Peyer's patch (tissue), 4 donors: ENCODE data around the gene LAMC1. TPM values are rescaled to one million over a fixed set of nuclear protein-coding genes. Genes with fewer than 3 reads are reported as not detected.
A peak's percentile ranks its signal among the peaks of the same experiment; 100 is the strongest.
"Not testable (repeated sequence)": the region's sequence is repeated elsewhere in the genome, so short reads cannot be mapped to it uniquely, and the experiment has no call there.

ENCODE experiments used
- DNase-seq, 3 donors: peaks; one replicate each; pipeline ENCODE4 v3.0.0-alpha.2; 2017 to 2019
- H3K27ac ChIP-seq, 4 donors: fragments of 200-600 bp; sonication (generic); one replicate each; pipeline ENCODE4 v1.5.1; 2016 to 2019
- H3K27me3 ChIP-seq, 2 donors: fragments of 200-600 bp; sonication (generic); one replicate each; pipeline ENCODE4 v1.5.1; 2019
- H3K36me3 ChIP-seq, 3 donors: fragments of 200-600 bp; sonication (generic); one replicate each; pipeline ENCODE4 v1.5.1; 2016 to 2019
- H3K4me1 ChIP-seq, 4 donors: fragments of 200-600 bp; sonication (generic); one replicate each; pipeline ENCODE4 v1.5.1; 2016 to 2019
- H3K4me3 ChIP-seq, 4 donors: fragments of 200-600 bp; sonication (generic); 1 replicate in 3 of 4; 2 replicates in 1 of 4; pipeline ENCODE4 v1.5.1; 2016 to 2019; ENCODE audit warnings: mild to moderate bottlenecking in 1 of 4
- H3K9me3 ChIP-seq, 4 donors: fragments of 200-600 bp; sonication (generic); one replicate each; pipeline ENCODE4 v1.5.1; 2016 to 2019; ENCODE audit warnings: mild to moderate bottlenecking in 1 of 4
- CTCF ChIP-seq, 6 experiments: fragments of 450-650 bp in 4 of 6; fragments of 200-600 bp in 2 of 6; sonication (generic) in 1 of 6; IDR thresholded peaks; one replicate each; pipeline ENCODE4 v1.5.1; 2017 to 2019; ENCODE audit warnings: antibody characterized with exemption in 6 of 6, mild to moderate bottlenecking in 3 of 6, moderate library complexity in 1 of 6
- POLR2A ChIP-seq, 2 donors: fragments of 450-650 bp; IDR thresholded peaks; one replicate each; pipeline ENCODE4 v1.5.1; 2017; ENCODE audit warnings: antibody characterized with exemption in 2 of 2, mild to moderate bottlenecking in 2 of 2, moderate library complexity in 2 of 2
- total RNA-seq, 4 donors: library from RNA; depleted of rRNA; stranded (reverse); fragments of >200 nt; gene quantifications; one replicate each; pipeline ENCODE4 v1.1.0, GENCODE V29; 2016

The LAMC1 gene
- total RNA-seq, 4 donors from 2014 or later = 46.4 to 291 (median 121) TPM

GRCh38 chr1:183143576-183144315 lies 120.5 kb downstream of the LAMC1 start:
- no peak for DNase-seq
- no peaks in the 10 kb centered on the region for H3K9me3 ChIP-seq
- peaks cover 0 to 19% (median 0%) of the 10 kb centered on the region in 4 donors for H3K4me1 ChIP-seq
- H3K4me3 ChIP-seq = no peak overlapping the region
- H3K27ac ChIP-seq = peak overlapping the region in 2 of 4 donors; percentile 24 to 27
- H3K27me3 ChIP-seq = no peaks in the 10 kb centered on the region
- H3K36me3 ChIP-seq = peaks cover 0 to 10% (median 0%) of the 10 kb centered on the region in 3 donors
- TF ChIP-seq CTCF (IDR thresholded peaks at IDR 0.05) (no peak), POLR2A (IDR thresholded peaks at IDR 0.05) (no peak)

- DNase-seq = no peak
- no peaks in the 10 kb centered on the region for H3K9me3 ChIP-seq
- peak overlapping the region in 1 of 4 donors; percentile 35 for H3K27ac ChIP-seq
- H3K36me3 ChIP-seq = peaks cover 0 to 10% (median 0%) of the 10 kb centered on the region in 3 donors
- H3K27me3 ChIP-seq = no peaks in the 10 kb centered on the region
- no peak overlapping the region for H3K4me3 ChIP-seq
- peaks cover 0 to 15% (median 0%) of the 10 kb centered on the region in 4 donors for H3K4me1 ChIP-seq
- TF ChIP-seq POLR2A (IDR thresholded peaks at IDR 0.05) (no peak), CTCF (IDR thresholded peaks at IDR 0.05) (no peak)
Observed at GRCh38 chr1:183144752-183145151, 121.5 kb downstream of the LAMC1 start.

DNA sequence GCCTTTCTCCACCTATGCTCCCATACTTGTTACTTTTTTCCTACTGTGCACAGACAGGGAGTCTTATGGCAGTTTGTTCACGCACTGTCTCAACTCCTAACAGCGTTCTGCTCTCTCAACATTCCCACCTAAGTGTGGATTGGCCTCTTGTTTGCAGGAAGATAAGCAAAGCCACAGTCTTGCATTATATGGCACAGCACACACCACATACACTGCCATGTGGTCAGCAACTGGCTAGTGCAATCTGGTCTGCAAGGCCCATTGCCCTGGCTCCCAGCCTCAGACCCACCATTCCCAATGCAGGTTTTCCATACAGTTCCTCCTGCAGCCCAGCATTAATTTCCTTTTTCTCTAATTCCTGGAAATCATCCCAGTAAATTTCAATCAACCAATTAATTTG lies 124.5 kb downstream of the LAMC1 start:
- Histone ChIP-seq H3K9me3 (no peaks in the 10 kb centered on the region), H3K4me1 (peaks cover 0 to 6% (median 0%) of the 10 kb centered on the region in 4 donors), H3K27me3 (no peaks in the 10 kb centered on the region), H3K27ac (peak overlapping the region in 1 of 4 donors; percentile 50), H3K4me3 (no peak overlapping the region), H3K36me3 (peaks cover 0 to 3% (median 0%) of the 10 kb centered on the region in 3 donors)
- DNase-seq = no peak
- no peak for TF ChIP-seq CTCF (IDR thresholded peaks at IDR 0.05)
- no peak for TF ChIP-seq POLR2A (IDR thresholded peaks at IDR 0.05)

DNA sequence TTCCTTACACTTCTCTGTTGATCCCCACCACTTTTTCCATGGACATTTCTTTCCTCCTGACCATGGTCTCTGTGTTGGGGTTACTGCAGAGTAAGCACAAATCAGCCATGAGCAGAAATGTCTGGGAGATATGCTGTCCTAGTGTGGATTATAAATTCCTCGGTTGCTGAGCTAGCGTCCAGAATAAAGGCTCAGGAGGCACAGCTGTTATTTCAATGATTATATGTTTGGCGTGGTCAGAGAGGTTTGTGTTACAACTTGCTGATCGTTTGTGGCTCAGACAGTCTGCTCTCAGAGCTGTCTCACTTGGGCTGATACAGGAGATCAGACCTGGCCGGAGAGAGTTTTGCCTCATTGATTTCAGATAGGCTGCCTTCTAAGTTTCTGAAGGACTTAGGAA lies 125.4 kb downstream of the LAMC1 start:
- Histone ChIP-seq H3K4me1 (peaks cover 0 to 6% (median 0%) of the 10 kb centered on the region in 4 donors), H3K9me3 (no peaks in the 10 kb centered on the region), H3K27ac (peak overlapping the region in 3 of 4 donors; percentile 28 to 55 (median 50)), H3K27me3 (no peaks in the 10 kb centered on the region), H3K4me3 (no peak overlapping the region), H3K36me3 (no peaks in the 10 kb centered on the region)
- DNase-seq = no peak
- TF ChIP-seq POLR2A (IDR thresholded peaks at IDR 0.05) (no peak), CTCF (IDR thresholded peaks at IDR 0.05) (no peak)

- no peaks in the 10 kb centered on the region for H3K36me3 ChIP-seq
- no peak for DNase-seq
- no peak overlapping the region for H3K4me3 ChIP-seq
- peaks cover 0 to 6% (median 0%) of the 10 kb centered on the region in 4 donors for H3K4me1 ChIP-seq
- no peaks in the 10 kb centered on the region for H3K9me3 ChIP-seq
- peak overlapping the region in 2 of 4 donors; percentile 50 to 55 for H3K27ac ChIP-seq
- TF ChIP-seq POLR2A (IDR thresholded peaks at IDR 0.05) = no peak
- TF ChIP-seq CTCF (IDR thresholded peaks at IDR 0.05) = no peak
- H3K27me3 ChIP-seq = no peaks in the 10 kb centered on the region
Observed at GRCh38 chr1:183149273-183149672, 126.1 kb downstream of the LAMC1 start.

GRCh38 chr1:183150032-183150431 lies 126.8 kb downstream of the LAMC1 start:
- H3K4me3 ChIP-seq, H3K9me3 ChIP-seq, H3K4me1 ChIP-seq, DNase-seq, H3K27me3 ChIP-seq, H3K36me3 ChIP-seq: not testable (repeated sequence)
- peak overlapping the region in 1 of 4 donors; percentile 55 for H3K27ac ChIP-seq
